ENCODE data around the gene ERFE. TPM values are rescaled to one million over a fixed set of nuclear protein-coding genes. Genes with fewer than 3 reads are reported as not detected.
A peak's percentile ranks its signal among the peaks of the same experiment; 100 is the strongest.

ERFE gene
- polyA plus RNA-seq, 1 of the 3 experiments (the other 2 are of a cell fraction) = 1.3 TPM

- TF ChIP-seq POLR2AphosphoS5 (IDR thresholded peaks at IDR 0.05; ENCODE audit: low read depth, low read length) (no peak), IRF3 (IDR thresholded peaks at IDR 0.05; ENCODE audit: low read depth, low read length) (no peak), YY1 (IDR thresholded peaks at IDR 0.05; ENCODE audit: low read depth) (no peak), RCOR1 (IDR thresholded peaks at IDR 0.05; ENCODE audit: low read length) (no peak), EZH2phosphoT487 (IDR thresholded peaks at IDR 0.05; ENCODE audit: borderline replicate concordance, low read depth) (no peak), USF2 (IDR thresholded peaks at IDR 0.05; ENCODE audit: borderline replicate concordance, low read depth, low read length) (no peak), FOXM1 (IDR thresholded peaks at IDR 0.05; ENCODE audit: low read depth) (no peak), PBX3 (IDR thresholded peaks at IDR 0.05) (peak; percentile 50), GATA2 (CRISPR knock-in tag; IDR thresholded peaks at IDR 0.05) (no peak), TEAD4 (IDR thresholded peaks at IDR 0.05; ENCODE audit: borderline replicate concordance, insufficient read depth) (peak; percentile 68), CTCF (IDR thresholded peaks at IDR 0.05) (no peak), USF1 (IDR thresholded peaks at IDR 0.05; ENCODE audit: borderline replicate concordance, low read depth) (no peak), RXRA (IDR thresholded peaks at IDR 0.05; ENCODE audit: borderline replicate concordance, low read depth) (0 out of 2 replicates have a peak, but pooled peaks have one; percentile 25)
Measured at GRCh38 chr2:238143239-238143951, 15.4 kb upstream of the ERFE start (continued).

- WGBS (ENCODE audit: low lambda C conversion rate) = 86% methylated on average over 2 of the region's 5 CpGs
- H3K9ac ChIP-seq = no peak overlapping the region
- H3F3A ChIP-seq (replicated peaks; ENCODE audit: insufficient read depth) = no peaks in the 10 kb centered on the region
- no peaks in the 10 kb centered on the region for H3K9me2 ChIP-seq
- H3K27me3 ChIP-seq (ENCODE audit: insufficient read depth) = no peaks in the 10 kb centered on the region
- CTCF ChIA-PET = no interaction called here
- no peak overlapping the region for H2AFZ ChIP-seq (ENCODE audit: low read depth)
- no peak overlapping the region for H3K27ac ChIP-seq (ENCODE audit: low read depth in 2 of 2, low read length in 1 of 2)
- H3K4me1 ChIP-seq (ENCODE audit: control insufficient read depth in 1 of 2, insufficient read depth in 2 of 2, low read depth in 1 of 2, low read length in 1 of 2) = peaks cover 5 to 10% of the 10 kb centered on the region in 2 experiments; a peak in 3 of 4 replicates
- no peaks in the 10 kb centered on the region for H3K36me3 ChIP-seq (replicated peaks in 1 of 2; ENCODE audit: control insufficient read depth in 1 of 2, insufficient read depth in 2 of 2, low read length in 1 of 2)
- no peaks in the 10 kb centered on the region for H3K79me2 ChIP-seq (ENCODE audit: insufficient read depth)
- POLR2A ChIA-PET = no interaction called here
- H4K20me1 ChIP-seq (ENCODE audit: insufficient read depth) = no peaks in the 10 kb centered on the region
- H3K4me2 ChIP-seq = no peak overlapping the region; the same call in 1 of the 2 replicates
- DNase-seq = no peak
- no peaks in the 10 kb centered on the region for H3K9me3 ChIP-seq
- H3K4me3 ChIP-seq (ENCODE audit: low read depth in 2 of 2, low read length in 1 of 2) = no peak overlapping the region
- TF ChIP-seq RCOR1 (IDR thresholded peaks at IDR 0.05; ENCODE audit: low read length) (no peak), RAD21 (IDR thresholded peaks at IDR 0.05; ENCODE audit: low read length) (no peak), JUND (IDR thresholded peaks at IDR 0.05) (no peak), CHD2 (IDR thresholded peaks at IDR 0.05; ENCODE audit: low read length, partially characterized antibody) (no peak), ELF1 (IDR thresholded peaks at IDR 0.05) (no peak), NFIC (IDR thresholded peaks at IDR 0.05; ENCODE audit: borderline replicate concordance) (no peak), POLR2AphosphoS5 (IDR thresholded peaks at IDR 0.05; ENCODE audit: low read depth, low read length) (no peak), RXRA (IDR thresholded peaks at IDR 0.05; ENCODE audit: borderline replicate concordance, low read depth) (no peak), MAX (IDR thresholded peaks at IDR 0.05; ENCODE audit: low read depth) (no peak), EP300 (IDR thresholded peaks at IDR 0.05; ENCODE audit: borderline replicate concordance in 1 of 2, low read depth in 1 of 2, low read length in 1 of 2) (no peak), MXI1 (IDR thresholded peaks at IDR 0.05; ENCODE audit: low read depth, low read length) (no peak), REST (IDR thresholded peaks at IDR 0.05; ENCODE audit: low read depth, low read length) (no peak)
Measured at GRCh38 chr2:238144262-238144661, 14.5 kb upstream of the ERFE start.
